Stimulated activated CD4-positive, alpha-beta T cell treated with anti-CD3 and anti-CD28 coated beads, Interleukin-1b, Interleukin-23, amount 100 ng/mL, for 48 hours (primary cell): ENCODE measurements around the gene CEACAM19.
"Not testable (repeated sequence)": the region's sequence is repeated elsewhere in the genome, so short reads cannot be mapped to it uniquely, and the experiment has no call there.

Source experiments
- DNase-seq: peaks from one replicate; pipeline ENCODE4 v3.0.0-alpha.2; 2020

CEACAM19 gene

DNA sequence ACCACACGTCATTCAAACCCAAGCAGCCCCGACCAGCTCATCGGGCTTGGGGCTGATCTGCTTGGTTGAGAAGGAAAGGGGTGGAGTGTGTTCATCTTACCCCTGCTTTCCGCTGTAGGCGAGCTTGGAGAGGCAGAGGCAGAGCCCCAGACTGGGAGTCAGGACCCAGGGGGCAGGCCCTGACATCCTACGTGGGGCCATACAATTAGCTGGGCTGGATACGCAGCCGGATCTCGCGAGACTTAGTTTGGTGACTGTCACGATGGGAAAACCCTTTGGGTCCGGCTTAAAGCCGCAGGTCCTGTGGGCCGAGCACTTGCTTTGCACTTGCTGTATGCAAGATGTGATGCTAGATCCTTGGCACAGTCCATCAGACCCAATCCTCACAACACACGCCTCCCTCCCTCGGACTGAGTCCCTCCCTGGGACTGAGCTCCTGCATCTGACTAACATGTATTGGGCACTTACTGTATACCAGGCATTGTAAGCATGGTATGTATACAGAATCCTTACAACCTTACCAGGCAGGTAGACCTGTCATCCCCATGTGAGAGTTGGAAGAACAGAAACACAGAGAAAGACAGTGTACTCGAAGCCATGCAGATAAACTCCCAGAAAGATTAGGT lies 31.4 kb downstream of the CEACAM19 start:
- no peak for DNase-seq

DNA sequence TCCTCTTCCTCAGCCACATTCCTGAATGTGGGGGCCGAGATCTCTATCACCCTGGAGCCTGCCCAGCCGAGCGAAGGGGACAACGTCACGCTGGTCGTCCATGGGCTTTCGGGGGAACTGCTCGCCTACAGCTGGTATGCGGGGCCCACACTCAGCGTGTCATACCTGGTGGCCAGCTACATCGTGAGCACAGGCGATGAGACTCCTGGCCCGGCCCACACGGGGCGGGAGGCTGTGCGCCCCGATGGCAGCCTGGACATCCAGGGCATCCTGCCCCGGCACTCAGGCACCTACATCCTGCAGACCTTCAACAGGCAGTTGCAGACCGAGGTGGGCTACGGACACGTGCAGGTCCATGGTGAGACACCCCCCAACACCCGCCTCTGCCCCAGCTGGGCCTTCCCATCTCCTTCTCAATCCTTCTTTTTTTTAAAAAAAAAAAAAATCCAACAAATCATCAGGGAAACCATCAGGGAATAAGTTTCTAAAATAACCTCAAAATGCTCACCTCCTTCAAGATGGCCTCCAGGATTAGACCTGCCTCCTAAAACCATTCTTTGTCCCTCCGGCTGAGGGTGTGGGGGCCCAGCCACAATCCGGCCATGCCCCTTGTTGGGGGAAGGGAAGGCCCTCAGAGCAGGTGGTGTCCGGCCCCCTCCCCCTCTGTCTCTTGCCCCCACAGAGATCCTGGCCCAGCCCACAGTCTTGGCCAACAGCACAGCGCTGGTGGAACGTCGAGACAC lies 32.2 kb downstream of the CEACAM19 start:
- DNase-seq = no peak

DNA sequence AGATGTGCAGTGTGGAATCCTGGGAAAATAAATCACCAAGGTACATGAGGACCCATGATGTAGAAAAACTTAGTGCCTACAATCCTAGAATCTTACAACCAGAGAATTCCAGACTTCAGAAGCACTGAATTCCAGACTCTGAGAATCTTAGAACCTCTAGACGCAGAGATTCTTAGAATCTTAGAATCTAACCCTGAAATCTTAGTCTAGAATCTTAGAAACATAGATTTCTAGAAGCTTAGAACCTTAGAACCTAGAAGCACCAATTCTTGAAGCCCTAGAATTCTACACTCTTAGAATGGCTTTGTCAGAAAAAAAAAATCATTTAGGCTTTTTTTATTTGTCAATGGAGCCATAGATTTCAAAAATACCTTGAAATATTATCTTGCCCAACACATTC lies 33.7 kb downstream of the CEACAM19 start:
- DNase-seq = no peak

DNA sequence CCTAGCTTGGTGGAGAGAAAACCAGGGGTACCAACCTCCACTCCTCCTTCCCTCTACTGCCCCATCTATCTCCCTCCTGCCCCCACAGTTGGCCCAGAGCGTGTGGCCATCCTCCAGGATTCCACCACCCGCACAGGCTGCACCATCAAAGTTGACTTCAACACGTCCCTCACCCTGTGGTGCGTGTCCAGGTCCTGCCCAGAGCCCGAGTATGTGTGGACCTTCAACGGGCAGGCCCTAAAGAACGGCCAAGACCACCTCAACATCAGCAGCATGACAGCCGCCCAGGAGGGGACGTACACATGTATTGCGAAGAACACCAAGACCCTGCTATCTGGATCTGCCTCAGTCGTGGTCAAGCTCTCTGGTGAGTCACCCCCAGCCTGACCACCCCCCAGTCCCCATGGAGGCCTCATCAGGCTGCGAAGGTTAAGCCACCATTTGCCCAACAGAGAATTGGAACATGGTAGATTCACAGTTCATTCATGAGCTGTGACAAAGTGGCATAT lies 34.3 kb downstream of the CEACAM19 start:
- DNase-seq = no peak

- no peak for DNase-seq
Observed at GRCh38 chr19:44706506-44707236, 35.4 kb downstream of the CEACAM19 start.

- no peak for DNase-seq
Observed at GRCh38 chr19:44707794-44708193, 36.5 kb downstream of the CEACAM19 start.

- no peak for DNase-seq
Observed at GRCh38 chr19:44708940-44709339, 37.7 kb downstream of the CEACAM19 start.

DNA sequence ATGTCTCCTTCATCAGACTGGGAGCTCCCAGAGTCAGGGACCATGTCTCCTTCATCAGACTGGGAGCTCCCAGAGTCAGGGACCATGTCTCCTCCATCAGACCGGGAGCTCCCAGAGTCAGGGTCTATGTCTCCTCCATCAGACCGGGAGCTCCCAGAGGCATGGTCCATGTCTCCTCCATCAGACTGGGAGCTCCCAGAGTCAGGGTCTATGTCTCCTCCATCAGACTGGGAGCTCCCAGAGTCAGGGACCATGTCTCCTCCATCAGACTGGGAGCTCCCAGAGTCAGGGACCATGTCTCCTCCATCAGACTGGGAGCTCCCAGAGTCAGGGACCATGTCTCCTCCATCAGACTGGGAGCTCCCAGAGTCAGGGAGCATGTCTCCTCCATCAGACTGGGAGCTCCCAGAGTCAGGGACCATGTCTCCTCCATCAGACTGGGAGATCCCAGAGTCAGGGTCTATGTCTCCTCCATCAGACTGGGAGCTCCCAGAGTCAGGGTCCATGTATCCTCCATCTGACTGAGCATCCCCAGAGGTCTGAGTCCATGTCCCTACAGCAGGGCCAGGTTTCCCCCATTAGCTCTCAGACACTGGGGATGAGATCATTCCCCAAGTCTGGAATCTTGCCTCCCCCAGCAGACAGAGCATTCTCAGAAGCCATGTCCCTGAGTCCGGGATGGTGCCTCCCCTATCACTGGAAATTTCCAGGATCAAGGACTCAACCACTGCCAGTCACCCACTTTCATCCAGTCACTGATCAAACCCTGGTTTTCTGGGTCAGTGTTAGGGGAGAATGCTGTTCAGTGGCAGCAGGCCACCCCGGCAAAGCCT lies 38.4 kb downstream of the CEACAM19 start:
- not testable (repeated sequence) for DNase-seq

DNA sequence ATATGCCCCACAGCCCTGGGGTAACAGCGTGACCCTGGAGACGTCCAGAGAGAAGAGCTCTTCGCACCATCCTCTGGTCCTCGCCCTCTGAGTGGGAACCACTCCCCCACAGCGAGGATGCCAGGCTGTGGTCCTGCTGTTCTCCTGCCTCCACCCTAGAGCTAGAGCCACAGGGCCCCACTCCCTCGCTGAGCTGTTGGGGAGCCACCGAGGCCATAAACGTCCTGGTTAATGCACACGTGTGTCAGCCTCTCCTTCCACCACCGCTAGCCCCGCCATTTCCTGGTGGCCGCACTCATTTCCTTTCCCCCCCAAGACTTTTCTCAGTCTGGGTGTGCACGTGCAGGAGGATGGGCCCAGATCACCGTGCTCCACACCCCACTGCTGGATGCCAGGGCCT lies 39.2 kb downstream of the CEACAM19 start:
- DNase-seq = no peak

GRCh38 chr19:44712864-44713515 lies 41.7 kb downstream of the CEACAM19 start:
- DNase-seq = no peak

GRCh38 chr19:44714597-44715169 lies 43.4 kb downstream of the CEACAM19 start:
- no peak for DNase-seq

GRCh38 chr19:44717603-44718002 lies 46.3 kb downstream of the CEACAM19 start:
- no peak for DNase-seq

- no peak for DNase-seq
Observed at GRCh38 chr19:44718441-44719261, 47.4 kb downstream of the CEACAM19 start.

DNA sequence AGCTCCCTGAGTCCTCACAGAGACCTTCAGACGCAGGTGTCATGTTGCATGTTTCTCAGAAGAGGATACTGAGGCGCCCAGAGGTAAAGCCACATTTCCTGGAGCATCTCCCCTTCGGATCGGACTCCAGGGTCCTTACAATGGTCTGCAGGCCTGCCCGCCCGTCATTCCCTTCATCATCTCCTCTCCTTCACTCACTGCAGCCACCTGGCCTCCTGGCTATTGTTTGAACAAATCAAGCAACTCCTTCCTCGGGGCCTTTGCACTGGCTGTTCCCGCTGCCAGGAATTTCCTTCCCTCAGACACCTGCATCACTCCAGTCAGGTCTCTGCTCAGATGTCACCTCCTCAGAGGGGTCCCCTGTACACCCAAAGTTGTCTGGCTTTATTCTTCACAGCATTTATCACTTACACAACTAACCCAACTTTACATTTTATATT lies 48.0 kb downstream of the CEACAM19 start:
- DNase-seq = no peak

DNA sequence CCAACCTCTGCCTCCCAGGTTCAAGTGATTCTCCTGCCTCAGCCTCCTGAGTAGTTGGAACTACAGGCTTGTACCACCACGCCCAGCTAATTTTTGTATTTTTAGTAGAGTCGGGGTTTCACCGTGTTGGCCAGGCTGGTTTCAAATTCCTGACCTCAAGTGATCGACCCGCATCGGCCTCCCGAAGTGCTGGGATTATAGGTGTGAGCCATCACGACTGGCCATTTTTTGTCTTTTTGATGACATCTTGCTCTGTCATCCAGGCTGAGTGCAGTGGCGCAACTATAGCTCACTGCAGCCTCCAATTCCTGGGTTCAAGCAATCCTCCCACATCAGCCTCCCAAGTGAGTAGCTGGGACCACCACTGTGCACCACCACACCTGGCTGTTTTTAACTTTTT lies 49.1 kb downstream of the CEACAM19 start:
- not testable (repeated sequence) for DNase-seq

- DNase-seq = no peak
Observed at GRCh38 chr19:44720945-44721344, 49.7 kb downstream of the CEACAM19 start.

DNA sequence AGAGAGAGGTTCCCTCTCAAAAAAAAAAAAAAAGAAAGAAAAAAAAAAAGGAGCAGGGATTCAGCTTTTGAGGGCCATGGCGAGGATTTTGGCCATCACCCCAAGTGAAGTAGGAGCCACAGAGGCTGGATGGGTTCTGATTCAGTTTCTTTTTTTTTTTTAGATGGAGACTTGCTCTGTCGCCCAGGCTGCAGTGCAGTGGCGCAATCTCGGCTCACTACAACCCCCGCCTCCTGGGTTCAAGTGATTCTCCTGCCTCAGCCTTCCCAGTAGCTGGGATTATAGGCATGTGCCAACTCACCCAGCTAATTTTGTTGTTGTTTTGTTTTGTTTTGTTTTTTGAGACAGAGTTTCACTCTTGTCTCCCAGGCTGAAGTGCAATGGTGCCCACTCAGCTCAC lies 50.1 kb downstream of the CEACAM19 start:
- DNase-seq = not testable (repeated sequence)

DNA sequence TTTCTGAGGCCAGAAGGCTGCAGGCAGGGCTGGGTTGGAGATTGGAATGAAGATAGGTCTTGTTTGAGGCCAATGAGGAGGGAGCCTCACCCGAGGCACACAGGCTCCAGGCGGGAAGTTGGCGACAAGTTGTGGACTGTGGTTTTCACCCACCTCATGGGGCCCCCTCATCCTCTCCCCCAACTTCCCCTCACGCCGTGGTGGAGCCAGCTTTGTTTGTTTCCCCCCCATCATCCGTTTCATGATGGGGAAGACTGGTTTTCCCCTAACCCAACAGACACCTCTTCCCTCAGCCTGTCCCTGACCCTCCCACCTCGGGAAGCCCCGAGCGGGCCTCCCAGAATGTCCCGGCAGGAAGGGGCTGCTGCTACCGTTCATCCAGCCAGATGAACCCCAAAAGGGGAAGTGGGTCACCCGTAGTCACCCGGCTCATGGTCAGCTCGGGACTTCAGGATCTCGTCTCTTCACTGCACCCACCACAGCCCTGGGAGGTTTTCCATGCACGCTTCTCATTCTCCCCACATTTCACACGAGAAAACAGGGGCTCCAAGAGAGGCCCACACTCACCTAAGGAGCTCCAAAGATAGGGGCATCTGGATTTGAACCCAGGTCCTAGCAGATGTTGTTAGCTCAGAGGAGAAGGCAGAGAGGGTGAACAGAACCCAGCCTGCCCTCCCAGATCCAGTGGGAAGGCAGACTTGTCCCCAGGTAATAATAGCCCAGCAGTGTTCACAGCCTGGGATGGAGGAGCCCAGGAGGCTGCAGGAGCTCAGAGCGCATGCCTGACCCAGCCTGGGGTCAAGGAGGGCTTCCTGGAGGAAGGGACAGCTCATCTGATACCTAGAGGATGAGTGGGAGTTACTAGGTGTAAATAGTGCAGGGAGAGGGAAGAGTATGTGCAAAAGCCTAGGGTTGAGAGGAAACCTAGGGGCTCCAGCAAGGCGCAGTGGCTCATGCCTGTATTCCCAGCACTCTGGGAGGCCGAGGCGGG lies 51.1 kb downstream of the CEACAM19 start:
- DNase-seq = no peak

DNA sequence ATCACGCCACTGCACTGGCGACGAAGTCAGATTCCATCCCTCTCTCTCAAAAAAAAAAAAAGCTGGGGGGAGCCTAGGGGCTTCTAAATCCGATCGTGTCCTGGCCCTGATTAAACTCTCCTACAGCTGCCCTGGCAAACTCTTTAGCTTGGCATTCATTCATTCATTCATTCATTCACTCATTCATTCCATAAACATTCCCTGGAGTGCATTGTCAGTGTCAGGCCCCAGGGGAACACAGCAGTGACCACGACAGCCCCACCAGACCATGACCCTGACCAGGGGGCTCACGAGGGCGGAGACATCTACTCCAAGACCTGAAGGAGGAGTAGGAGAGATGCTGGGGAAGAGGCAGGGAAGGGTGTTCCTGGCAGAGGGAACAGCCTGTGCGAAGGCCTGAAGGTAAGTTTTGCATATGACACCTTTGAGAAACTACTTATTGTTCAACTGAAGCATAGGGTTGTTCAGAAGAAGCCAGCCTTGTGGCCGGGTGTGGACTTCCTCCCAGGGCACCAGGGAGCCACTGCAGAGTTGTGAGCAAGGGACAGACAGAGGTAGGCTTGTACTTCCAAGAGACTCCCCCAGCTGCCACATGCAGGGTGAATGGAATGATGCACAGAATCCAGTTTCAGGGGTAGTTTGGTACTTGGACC lies 52.1 kb downstream of the CEACAM19 start:
- DNase-seq = no peak
